Upper lobe of left lung (tissue), 4 donors: ENCODE data around the gene LRRK1.

Experiments
- CTCF ChIP-seq, 6 experiments: fragments of 450-650 bp in 4 of 6; fragments of 200-600 bp in 2 of 6; sonication (generic) in 2 of 6; IDR thresholded peaks; one replicate each; pipeline ENCODE4 v1.5.1; 2016 to 2019; ENCODE audit warnings: antibody characterized with exemption in 6 of 6
- EP300 ChIP-seq, 4 donors: sonication (generic); formaldehyde crosslinking; IDR thresholded peaks; one replicate each; pipeline ENCODE4 v1.5.1; 2017; ENCODE audit warnings: antibody characterized with exemption in 4 of 4, control low read depth in 2 of 4
- POLR2A ChIP-seq, 4 donors: fragments of 450-650 bp; IDR thresholded peaks; one replicate each; pipeline ENCODE4 v1.5.1; 2016 to 2017; ENCODE audit warnings: antibody characterized with exemption in 4 of 4, mild to moderate bottlenecking in 2 of 4
- POLR2AphosphoS5 ChIP-seq, 2 donors: sonication (generic); formaldehyde crosslinking; IDR thresholded peaks; one replicate each; pipeline ENCODE4 v1.5.1; 2017; ENCODE audit warnings: antibody characterized with exemption in 2 of 2

DNA sequence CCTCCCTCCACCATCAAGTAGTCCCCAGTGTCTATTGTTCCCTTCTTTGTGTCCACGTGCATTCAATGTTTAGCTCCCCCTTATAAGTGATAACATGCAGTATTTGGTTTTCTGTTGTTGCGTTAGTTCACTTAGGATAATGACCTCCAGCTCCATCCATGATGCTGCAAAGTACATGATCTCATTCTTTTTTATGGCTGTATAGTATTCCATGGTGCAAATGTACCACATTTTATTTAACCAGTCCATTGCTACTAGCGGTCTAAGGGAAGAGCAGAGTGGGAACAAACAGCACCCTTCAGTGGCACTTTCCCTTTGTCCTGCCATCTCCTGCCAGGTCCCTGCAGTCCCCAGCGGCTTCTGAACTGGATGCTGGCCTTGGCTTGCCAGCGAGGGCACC, 69.1 kb downstream of the LRRK1 start:
- no peak for TF ChIP-seq EP300 (IDR thresholded peaks at IDR 0.05)
- no peak for TF ChIP-seq CTCF (IDR thresholded peaks at IDR 0.05)
- no peak for TF ChIP-seq POLR2A (IDR thresholded peaks at IDR 0.05)
- no peak for TF ChIP-seq POLR2AphosphoS5 (IDR thresholded peaks at IDR 0.05)
